SKM-1 treated with dmso at 0.1 percent for 144 hours (cell line): ENCODE results near the gene GABRB2.

Source experiments
- DNase-seq: peaks from one replicate; lab custom pipeline; 2025; ENCODE audit not compliant: unreplicated experiment; lab: John Stamatoyannopoulos, UW

The GABRB2 gene

GRCh38 chr5:161391724-161392123, 154.8 kb downstream of the GABRB2 start:
- no peak for DNase-seq

GRCh38 chr5:161391016-161391415, 155.5 kb downstream of the GABRB2 start:
- DNase-seq, result no peak

GRCh38 chr5:161387121-161387520, 159.4 kb downstream of the GABRB2 start:
- DNase-seq, result no peak

GRCh38 chr5:161385027-161385426, 161.5 kb downstream of the GABRB2 start:
- no peak for DNase-seq

GRCh38 chr5:161382685-161383084, 163.8 kb downstream of the GABRB2 start:
- no peak for DNase-seq

- no peak for DNase-seq
Measured at GRCh38 chr5:161380486-161380885, 166.0 kb downstream of the GABRB2 start.

- no peak for DNase-seq
Measured at GRCh38 chr5:161378701-161379100, 167.8 kb downstream of the GABRB2 start.

- no peak for DNase-seq
Measured at GRCh38 chr5:161376034-161376433, 170.5 kb downstream of the GABRB2 start.

GRCh38 chr5:161373345-161373707, 173.2 kb downstream of the GABRB2 start:
- DNase-seq, result no peak

GRCh38 chr5:161372682-161373344, 173.7 kb downstream of the GABRB2 start:
- DNase-seq, result no peak

- DNase-seq, result no peak
Measured at GRCh38 chr5:161369022-161369421, 177.5 kb downstream of the GABRB2 start.

GRCh38 chr5:161358446-161358845, 188.1 kb downstream of the GABRB2 start:
- DNase-seq, result no peak

- no peak for DNase-seq
Measured at GRCh38 chr5:161344234-161344633, 202.3 kb downstream of the GABRB2 start.

GRCh38 chr5:161342886-161343285, 203.6 kb downstream of the GABRB2 start:
- no peak for DNase-seq

GRCh38 chr5:161340012-161340411, 206.5 kb downstream of the GABRB2 start:
- DNase-seq, result no peak

GRCh38 chr5:161333194-161333880, 213.2 kb downstream of the GABRB2 start:
- no peak for DNase-seq

- no peak for DNase-seq
Measured at GRCh38 chr5:161332343-161332742, 214.2 kb downstream of the GABRB2 start.

GRCh38 chr5:161314033-161314432, 232.5 kb downstream of the GABRB2 start:
- no peak for DNase-seq

GRCh38 chr5:161312882-161313281, 233.6 kb downstream of the GABRB2 start:
- DNase-seq, result no peak

- no peak for DNase-seq
Measured at GRCh38 chr5:161311965-161312364, 234.6 kb downstream of the GABRB2 start.

- no peak for DNase-seq
Measured at GRCh38 chr5:161311146-161311708, 235.3 kb downstream of the GABRB2 start.

- no peak for DNase-seq
Measured at GRCh38 chr5:161306351-161306995, 240.1 kb downstream of the GABRB2 start.
